HCT116 (cell line): ENCODE measurements around the gene CXCR5. TPM values are rescaled to one million over a fixed set of nuclear protein-coding genes. Genes with fewer than 3 reads are reported as not detected.

Experiments used
- ATAC-seq: fragments of 200-7000 bp; cut with Tn5 transposase; 2 replicates; pipeline ENCODE4 v1.9.1; 2020; ENCODE audit warnings: mild to moderate bottlenecking, moderate library complexity
- BruUV-seq: library from RNA; stranded (reverse); fragments of 400-500 nt; replicated peaks from 2 replicates; lab custom pipeline; 2021; lab: Mats Ljungman, UMichigan
- CTCF ChIA-PET: fragments of 300-600 bp; sonication (Branson Sonifier 250); formaldehyde crosslinking; loops from one replicate; lab custom pipeline; 2021; ENCODE audit warnings: antibody characterized with exemption; lab: Charles Lee
- POLR2A ChIA-PET: fragments of 300-600, 350-600 bp; sonication (Branson Sonifier 250); formaldehyde crosslinking; loops from one replicate; lab custom pipeline; 2021; ENCODE audit warnings: antibody characterized with exemption; lab: Charles Lee
- RAD21 ChIA-PET, 2 experiments: fragments of 300-600 bp; sonication (Branson Sonifier 250); formaldehyde crosslinking; loops; one replicate each; lab custom pipeline; 2023; ENCODE audit warnings: low total read pairs in 2 of 2; ENCODE audit not compliant: uncharacterized antibody in 2 of 2, unreplicated experiment in 2 of 2, low non-redundant PET in 1 of 2; lab: Charles Lee
- DNase-seq: peaks from one replicate; pipeline ENCODE4 v3.0.0-alpha.2; 2010; ENCODE audit warnings: low read depth, low spot score
- H2AFZ ChIP-seq: fragments of 200-600 bp; shearing (Covaris generic), sonication (generic); 2 replicates; pipeline ENCODE4 v1.6.1; 2017; ENCODE audit warnings: low read depth, mixed run types, mixed read lengths, antibody characterized with exemption, low read length; ENCODE audit not compliant: poor library complexity, severe bottlenecking
- H3K27ac ChIP-seq: 2 replicates; pipeline ENCODE4 v1.5.1; 2012; ENCODE audit warnings: low read depth, low read length
- H3K27me3 ChIP-seq: fragments of 200-600 bp; sonication (generic); 2 replicates; pipeline ENCODE4 v1.6.1; 2016; ENCODE audit warnings: mixed run types, low read length, mixed read lengths; ENCODE audit not compliant: insufficient read depth
- H3K36me3 ChIP-seq, 2 experiments: fragments of 200-500 bp in 1 of 2; fragments of 200-600 bp in 1 of 2; sonication (Bioruptor generic) in 1 of 2; sonication (generic) in 1 of 2; 2 replicates each; pipeline versions ENCODE4 v1.5.1 to v1.6.1; 2014 to 2016; ENCODE audit warnings: low read length in 2 of 2, inconsistent platforms in 1 of 2, mixed read lengths in 1 of 2, mixed run types in 1 of 2; ENCODE audit not compliant: insufficient read depth in 2 of 2, control insufficient read depth in 1 of 2
- H3K4me1 ChIP-seq, 2 experiments: fragments of 200-600 bp in 1 of 2; sonication (generic) in 1 of 2; 2 replicates each; pipeline versions ENCODE4 v1.5.1 to v1.6.1; 2012 to 2017; ENCODE audit warnings: low read length in 2 of 2, inconsistent platforms in 1 of 2, mild to moderate bottlenecking in 1 of 2, mixed read lengths in 1 of 2, mixed run types in 1 of 2, moderate library complexity in 1 of 2; ENCODE audit not compliant: insufficient read depth in 2 of 2, control insufficient read depth in 1 of 2
- H3K4me2 ChIP-seq: fragments of 200-600 bp; sonication (generic); 2 replicates; pipeline ENCODE4 v1.6.1; 2017; ENCODE audit warnings: mixed run types, low read length, mixed read lengths
- H3K4me3 ChIP-seq, 2 experiments: fragments of 200-600 bp in 1 of 2; sonication (generic) in 1 of 2; replicated peaks in 1 of 2; 2 replicates each; pipeline ENCODE4 v1.5.1; 2011 to 2016; ENCODE audit warnings: low read length in 2 of 2, control low read depth in 1 of 2, low read depth in 1 of 2, mild to moderate bottlenecking in 1 of 2, mixed read lengths in 1 of 2, mixed run types in 1 of 2
- H3K79me2 ChIP-seq: fragments of 200-600 bp; sonication (generic); 2 replicates; pipeline ENCODE4 v1.6.1; 2017; ENCODE audit warnings: mild to moderate bottlenecking, mixed run types, low read length, moderate library complexity, mixed read lengths; ENCODE audit not compliant: insufficient read depth
- H3K9ac ChIP-seq: fragments of 200-600 bp; sonication (generic); 2 replicates; pipeline ENCODE4 v1.6.1; 2016; ENCODE audit warnings: low read length, mixed read lengths
- H3K9me2 ChIP-seq: fragments of 200-600 bp; sonication (generic), shearing (Covaris generic); 2 replicates; pipeline ENCODE4 v1.6.1; 2017; ENCODE audit warnings: mixed run types, mild to moderate bottlenecking, moderate library complexity; ENCODE audit not compliant: insufficient read depth
- H3K9me3 ChIP-seq, 2 experiments: fragments of 200-500 bp in 1 of 2; fragments of 200-600 bp in 1 of 2; sonication (Bioruptor generic) in 1 of 2; sonication (generic) in 1 of 2; 2 replicates each; pipeline ENCODE4 v1.6.1; 2014 to 2017; ENCODE audit warnings: low read length in 2 of 2, mixed read lengths in 2 of 2, inconsistent platforms in 1 of 2, low read depth in 1 of 2, mild to moderate bottlenecking in 1 of 2, mixed run types in 1 of 2, moderate library complexity in 1 of 2; ENCODE audit not compliant: control insufficient read depth in 1 of 2, insufficient read depth in 1 of 2
- H4K20me1 ChIP-seq: fragments of 200-600 bp; sonication (generic), shearing (Covaris generic); 2 replicates; pipeline ENCODE4 v1.6.1; 2017; ENCODE audit warnings: mixed run types, mild to moderate bottlenecking, moderate library complexity; ENCODE audit not compliant: insufficient read depth
- ATF3 ChIP-seq: IDR thresholded peaks from 2 replicates; pipeline ENCODE4 v1.6.1; 2012
- CBX3 ChIP-seq: IDR thresholded peaks from 2 replicates; pipeline ENCODE4 v1.6.1; 2012; ENCODE audit warnings: low read depth
- CEBPB ChIP-seq: IDR thresholded peaks from 2 replicates; pipeline ENCODE4 v1.6.1; 2012; ENCODE audit warnings: low read depth
- CTCF ChIP-seq, 3 experiments: fragments of 200-600 bp in 1 of 3; sonication (generic) in 1 of 3; IDR thresholded peaks in 2 of 3; conservative IDR thresholded peaks in 1 of 3; 2 replicates each; pipeline ENCODE4 v1.5.1; 2012 to 2017; ENCODE audit warnings: low read depth in 2 of 3, low read length in 2 of 3, antibody characterized with exemption in 1 of 3, borderline replicate concordance in 1 of 3, control low read depth in 1 of 3, mild to moderate bottlenecking in 1 of 3, mixed read lengths in 1 of 3, mixed run types in 1 of 3, moderate library complexity in 1 of 3; ENCODE audit not compliant: insufficient read depth in 1 of 3
- EGR1 ChIP-seq: IDR thresholded peaks from 2 replicates; pipeline ENCODE4 v1.6.1; 2012; ENCODE audit warnings: low read depth
- ELF1 ChIP-seq: IDR thresholded peaks from 2 replicates; pipeline ENCODE4 v1.6.1; 2012; ENCODE audit warnings: low read depth, borderline replicate concordance
- EZH2 ChIP-seq: fragments of 200-600 bp; sonication (generic); IDR thresholded peaks from 2 replicates; pipeline ENCODE4 v1.6.1; 2017; ENCODE audit warnings: antibody characterized with exemption, mixed run types
- JUND ChIP-seq: IDR thresholded peaks from 2 replicates; pipeline ENCODE4 v1.6.1; 2012
- POLR2A ChIP-seq: IDR thresholded peaks from 2 replicates; pipeline ENCODE4 v1.7.0; 2011; ENCODE audit warnings: borderline replicate concordance; ENCODE audit not compliant: insufficient read depth, insufficient read length; ENCODE audit errors: extremely low read depth
- POLR2AphosphoS5 ChIP-seq: IDR thresholded peaks from 2 replicates; pipeline ENCODE4 v1.6.1; 2011; ENCODE audit warnings: mild to moderate bottlenecking, low read depth, low read length, moderate library complexity
- SIN3A ChIP-seq: IDR thresholded peaks from 2 replicates; pipeline ENCODE4 v1.6.1; 2012; ENCODE audit warnings: low read depth
- YY1 ChIP-seq: IDR thresholded peaks from 2 replicates; pipeline ENCODE4 v1.6.1; 2011; ENCODE audit warnings: low read length, low read depth, moderate library complexity, mild to moderate bottlenecking; ENCODE audit not compliant: insufficient replicate concordance; ENCODE audit errors: extremely low read depth
- ZFX ChIP-seq: fragments of 450-650 bp; IDR thresholded peaks from 2 replicates; pipeline ENCODE4 v1.6.1; 2017
- intact Hi-C: fragments of 100-400 bp; cut with micrococcal nuclease; formaldehyde crosslinking; loops from 2 replicates; pipeline ENCODE4 v1.10.0; 2022
- total RNA-seq: library from RNA; stranded (reverse); gene quantifications from one replicate; pipeline ENCODE4 v1.2.1, GENCODE V29; 2021; ENCODE audit not compliant: unreplicated experiment

Gene CXCR5
- total RNA-seq, 1 experiment from 2014 or later = not detected

GRCh38 chr11:118928101-118928869 lies 44.6 kb downstream of the CXCR5 start:
- Histone ChIP-seq H3K4me2 (peak overlapping the region; percentile 100), H3K9me3 (no peaks in the 10 kb centered on the region), H3K9me2 (no peaks in the 10 kb centered on the region), H3K4me3 (peak overlapping the region; percentile 73 to 75), H2AFZ (no peak overlapping the region), H3K9ac (peak overlapping the region; percentile 95), H3K4me1 (peaks cover 42 to 82% of the 10 kb centered on the region in 2 experiments), H3K79me2 (peaks cover 22% of the 10 kb centered on the region), H3K36me3 (no peaks in the 10 kb centered on the region; a peak in 1 of 4 replicates), H3K27me3 (no peaks in the 10 kb centered on the region), H3K27ac (peak overlapping the region; percentile 100), H4K20me1 (no peaks in the 10 kb centered on the region)
- DNase-seq = peak; percentile 96
- ChIA-PET RAD21 (interaction anchor here (0.6 to 1.3 kb wide), 7 partner anchors 11 to 238 kb away, joined by 3 to 13 read pairs (median 4); no protein-coding TSS in a partner anchor), CTCF (interaction anchor here (0.6 to 6.6 kb wide), 7 partner anchors 10 to 238 kb away, joined by 3 to 150 read pairs (median 6); no protein-coding TSS in a partner anchor), POLR2A (interaction anchor here (1.1 to 1.7 kb wide), 4 partner anchors 11 to 136 kb away, joined by 3 to 6 read pairs (median 4); no protein-coding TSS in a partner anchor)
- no peak for TF ChIP-seq CEBPB
- peak; percentile 13; the same call in 1 of the 2 replicates for TF ChIP-seq POLR2AphosphoS5
- TF ChIP-seq POLR2A = no peak
- no peak for TF ChIP-seq JUND
- TF ChIP-seq EGR1 = no peak
- TF ChIP-seq SIN3A = no peak
- peak; percentile 65 for TF ChIP-seq YY1
- no peak for TF ChIP-seq ELF1
- TF ChIP-seq CTCF (IDR thresholded peaks at IDR 0.05 in 2 of 3, conservative IDR thresholded peaks at IDR 0.05 in 1 of 3; ENCODE audit: borderline replicate concordance in 1 of 3, insufficient read depth in 1 of 3, low read depth in 2 of 3, low read length in 2 of 3) = peak in 2 of 3 experiments; percentile 92 to 95; a peak in 4 of 6 replicates
- TF ChIP-seq ATF3 = no peak
- TF ChIP-seq ZFX = no peak
- no peak for TF ChIP-seq CBX3
- no peak for TF ChIP-seq EZH2
- ATAC-seq = peak; percentile 68
- intact Hi-C loops = loop anchor here (1.0 to 2.0 kb wide), 3 partner anchors 16 to 137 kb away; partner anchors contain the start of gene DDX6
- BruUV-seq = no TSS peak
